CD4-positive, alpha-beta T cell treated with Interleukin-4 for 4 hours (primary cell): ENCODE measurements around the gene RAC3.

ENCODE experiments used
- DNase-seq: peaks from one replicate; pipeline ENCODE4 v3.0.0-alpha.2; 2020

RAC3 gene

DNA sequence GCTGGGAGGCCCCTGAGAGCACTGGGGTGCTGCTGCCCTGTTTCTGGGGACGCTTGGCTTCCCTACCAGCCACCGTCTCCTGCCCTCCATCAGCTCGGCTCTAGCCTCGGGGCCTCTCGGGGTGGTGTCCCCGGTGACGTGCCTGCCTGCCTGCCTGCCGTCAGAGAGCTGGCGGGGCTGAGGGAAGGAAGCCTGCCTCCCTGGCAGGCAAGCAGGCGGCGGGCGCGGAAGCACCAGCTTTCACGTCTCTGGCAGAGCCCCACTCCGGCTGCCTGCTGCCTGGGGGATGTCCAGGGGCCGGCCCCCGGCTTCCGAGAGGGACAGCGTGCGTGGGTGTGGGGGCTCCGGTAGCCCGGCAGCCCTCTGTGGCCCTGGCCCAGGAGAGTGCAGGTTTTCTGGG is 18.1 kb upstream of the RAC3 start:
- DNase-seq = no peak

DNA sequence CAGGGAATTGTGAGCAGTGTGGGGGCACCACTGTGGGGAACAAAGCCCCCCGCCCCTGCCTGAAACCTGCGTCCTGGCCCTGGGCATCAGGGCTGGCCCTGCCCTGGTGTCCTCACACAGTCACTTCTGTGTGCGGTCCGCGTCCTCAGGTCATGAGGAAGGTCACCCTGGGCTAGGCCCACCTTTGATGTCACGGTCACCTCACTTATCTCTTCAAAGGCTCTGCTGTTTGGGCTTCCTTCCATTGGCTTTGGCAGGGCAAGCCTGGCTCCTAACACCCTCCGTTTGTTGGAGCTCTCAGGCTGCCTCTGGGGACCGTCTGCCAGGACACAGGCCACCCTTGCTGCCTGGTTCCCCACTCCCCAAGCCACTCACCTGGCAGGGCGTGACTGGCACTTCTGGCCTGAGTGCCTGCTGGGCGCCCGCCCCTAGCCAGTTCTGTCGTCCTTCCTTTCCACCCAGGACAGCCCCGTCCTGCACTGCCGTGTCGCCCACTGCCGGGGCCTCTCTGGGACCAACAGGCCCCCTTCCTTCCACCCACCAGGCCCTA is 17.6 kb upstream of the RAC3 start:
- DNase-seq = no peak

DNA sequence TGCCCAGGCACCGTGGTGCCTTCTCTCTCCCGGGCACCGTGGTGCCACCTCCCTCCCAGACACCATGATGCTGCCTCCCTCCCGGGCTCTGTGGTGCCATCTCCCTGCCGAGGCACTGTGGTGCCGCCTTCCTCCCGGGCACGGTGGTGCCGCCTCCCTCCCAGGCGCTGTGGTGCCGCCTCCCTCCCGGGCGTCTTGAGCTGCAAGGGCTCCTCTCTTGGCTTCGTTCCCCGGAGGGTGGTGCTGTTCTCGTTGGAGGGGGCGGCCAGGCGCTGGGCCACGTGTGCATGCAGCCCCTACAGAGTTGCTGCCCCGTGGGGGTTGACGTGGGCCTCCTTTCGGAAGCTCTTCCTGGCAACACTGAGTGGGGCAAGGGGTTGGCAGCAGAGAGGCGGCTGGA is 17.0 kb upstream of the RAC3 start:
- DNase-seq = no peak

DNA sequence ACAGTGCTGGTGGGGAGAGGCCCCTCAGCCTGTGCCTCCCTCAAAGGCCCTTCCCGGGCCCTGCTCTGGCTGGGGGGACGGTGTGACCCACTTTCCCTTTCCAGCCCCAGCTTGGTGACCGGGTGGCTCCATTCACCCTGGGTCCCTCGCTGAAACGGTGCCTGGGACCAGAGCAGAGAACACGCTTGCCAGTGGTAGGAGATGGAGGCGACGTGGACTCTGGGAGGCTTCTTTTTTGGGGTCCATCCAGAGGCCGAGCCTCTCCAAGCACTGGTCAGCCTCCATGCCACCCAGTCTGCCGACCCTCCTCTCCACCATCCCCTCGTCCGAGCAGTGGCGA is 16.5 kb upstream of the RAC3 start:
- no peak for DNase-seq

DNA sequence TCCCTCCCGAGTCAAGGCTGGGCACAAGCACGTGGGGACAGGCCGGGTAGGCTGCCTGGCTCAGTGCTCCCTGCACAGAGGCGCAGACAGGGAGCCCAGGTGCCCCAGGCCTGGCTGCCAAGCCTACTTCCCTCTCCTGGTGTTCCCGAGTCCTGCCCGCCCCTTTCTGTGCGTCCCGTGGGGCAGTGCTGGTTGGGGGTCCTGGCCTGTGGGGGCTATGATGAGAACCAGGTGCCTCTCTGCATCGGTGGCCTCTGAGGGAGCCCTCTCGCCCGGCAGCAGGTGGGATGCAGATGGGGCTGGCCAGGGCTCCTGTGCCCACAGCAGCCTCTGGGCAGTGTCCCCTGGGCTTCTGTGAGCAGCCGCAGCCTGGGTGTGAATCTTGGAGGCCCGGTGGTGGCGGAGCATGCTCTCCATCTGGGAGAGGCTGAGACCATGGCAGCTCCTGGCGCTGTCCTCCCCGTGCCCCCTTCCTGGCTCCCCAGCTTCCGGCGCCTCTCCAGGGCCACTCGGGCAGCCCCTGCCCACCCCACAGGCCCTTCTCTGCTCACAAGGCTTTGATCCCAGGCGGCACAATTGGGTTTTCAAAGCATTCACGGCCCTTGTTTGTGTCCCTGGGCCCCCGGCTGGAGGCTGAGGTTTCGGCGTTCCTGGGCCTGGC is 16.0 kb upstream of the RAC3 start:
- no peak for DNase-seq

DNA sequence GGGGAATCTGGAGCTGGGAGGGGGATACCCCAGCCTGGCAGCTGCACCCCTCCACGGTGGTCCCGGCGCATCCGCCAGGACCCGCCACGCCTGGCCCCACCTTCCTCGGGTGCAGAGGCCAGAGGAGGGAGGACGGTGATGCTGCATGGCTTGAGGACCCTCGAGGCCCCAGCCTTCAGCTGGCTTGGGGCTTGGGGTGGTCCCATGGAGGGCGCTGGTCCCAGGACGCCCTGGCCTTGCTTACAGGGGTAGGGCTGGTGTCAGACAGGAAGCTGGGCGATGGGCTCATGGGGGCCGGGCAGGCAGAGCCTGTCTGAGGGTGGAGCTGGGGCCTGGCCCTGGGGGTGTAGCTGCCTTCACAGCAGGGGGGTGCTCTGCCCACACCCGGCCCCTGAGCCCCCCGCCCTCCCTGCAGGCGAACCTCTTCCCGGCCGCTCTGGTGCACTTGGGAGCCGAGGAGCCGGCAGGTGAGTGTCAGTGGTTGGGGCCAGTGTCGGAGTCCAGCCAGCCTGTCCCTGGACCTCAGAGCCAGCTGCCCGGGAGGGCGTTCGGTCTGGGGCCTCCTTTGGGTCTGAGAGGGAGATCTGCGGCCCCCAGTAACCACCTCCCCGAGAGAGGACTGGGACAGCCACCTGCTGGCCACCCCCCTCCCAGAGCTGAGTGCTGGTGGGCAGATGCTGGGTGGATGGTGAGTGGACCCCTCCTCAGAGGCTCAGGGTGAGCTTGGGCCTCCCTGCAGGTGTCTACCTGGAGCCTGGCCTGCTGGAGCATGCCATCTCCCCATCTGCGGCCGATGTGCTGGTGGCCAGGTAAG is 15.2 kb upstream of the RAC3 start:
- DNase-seq = no peak

DNA sequence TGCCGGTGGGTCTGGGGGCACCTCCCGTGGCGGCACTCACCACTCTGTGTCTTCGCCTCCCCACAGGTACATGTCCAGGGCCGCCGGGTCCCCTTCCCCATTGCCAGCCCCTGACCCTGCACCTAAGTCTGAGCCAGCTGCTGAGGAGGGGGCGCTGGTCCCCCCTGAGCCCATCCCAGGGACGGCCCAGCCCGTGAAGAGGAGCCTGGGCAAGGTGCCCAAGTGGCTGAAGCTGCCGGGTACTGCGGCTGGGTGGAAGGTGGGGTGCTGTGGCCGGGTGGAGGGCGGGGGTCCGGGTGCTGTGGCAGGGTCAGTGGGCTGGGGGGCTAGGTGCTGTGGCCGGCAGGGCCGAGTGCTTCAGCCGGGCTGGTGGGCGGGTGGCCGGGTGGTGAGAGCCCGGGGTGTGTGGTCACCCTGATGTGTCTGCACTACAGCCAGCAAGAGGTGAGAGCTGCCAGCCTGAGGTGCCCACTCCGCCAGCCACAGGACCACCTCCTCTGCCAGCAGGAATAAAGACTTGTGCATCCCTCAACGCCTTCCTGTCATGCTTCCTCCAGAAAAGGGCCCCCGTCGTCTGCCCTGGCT is 14.5 kb upstream of the RAC3 start:
- no peak for DNase-seq

DNA sequence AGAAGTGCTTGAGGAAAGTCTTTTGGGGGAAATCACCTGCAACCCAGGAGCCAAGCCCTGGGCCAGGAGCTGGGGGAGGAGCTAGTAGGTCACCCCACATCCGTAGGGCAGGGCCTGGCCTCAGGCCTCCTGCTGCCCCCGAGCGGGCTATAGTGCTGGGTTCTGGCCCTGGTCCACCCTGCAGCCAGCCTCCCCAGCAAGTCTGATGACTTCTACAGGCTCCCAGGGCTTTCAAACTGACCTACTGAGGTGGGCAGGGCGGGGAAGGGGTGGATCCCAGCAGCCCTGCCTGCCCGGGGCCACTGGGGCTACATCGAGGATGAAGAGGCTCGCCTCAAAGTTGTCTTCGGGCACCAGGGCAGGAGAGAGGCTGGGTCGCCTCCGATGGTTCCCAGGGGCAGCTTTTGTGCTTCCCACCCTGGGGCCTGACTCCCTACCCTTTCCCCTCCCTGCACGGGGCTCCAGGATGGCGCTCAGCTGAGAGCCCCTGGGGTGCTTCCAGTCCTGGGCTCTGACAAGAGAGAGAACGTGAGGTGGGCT is 13.8 kb upstream of the RAC3 start:
- DNase-seq = no peak

DNA sequence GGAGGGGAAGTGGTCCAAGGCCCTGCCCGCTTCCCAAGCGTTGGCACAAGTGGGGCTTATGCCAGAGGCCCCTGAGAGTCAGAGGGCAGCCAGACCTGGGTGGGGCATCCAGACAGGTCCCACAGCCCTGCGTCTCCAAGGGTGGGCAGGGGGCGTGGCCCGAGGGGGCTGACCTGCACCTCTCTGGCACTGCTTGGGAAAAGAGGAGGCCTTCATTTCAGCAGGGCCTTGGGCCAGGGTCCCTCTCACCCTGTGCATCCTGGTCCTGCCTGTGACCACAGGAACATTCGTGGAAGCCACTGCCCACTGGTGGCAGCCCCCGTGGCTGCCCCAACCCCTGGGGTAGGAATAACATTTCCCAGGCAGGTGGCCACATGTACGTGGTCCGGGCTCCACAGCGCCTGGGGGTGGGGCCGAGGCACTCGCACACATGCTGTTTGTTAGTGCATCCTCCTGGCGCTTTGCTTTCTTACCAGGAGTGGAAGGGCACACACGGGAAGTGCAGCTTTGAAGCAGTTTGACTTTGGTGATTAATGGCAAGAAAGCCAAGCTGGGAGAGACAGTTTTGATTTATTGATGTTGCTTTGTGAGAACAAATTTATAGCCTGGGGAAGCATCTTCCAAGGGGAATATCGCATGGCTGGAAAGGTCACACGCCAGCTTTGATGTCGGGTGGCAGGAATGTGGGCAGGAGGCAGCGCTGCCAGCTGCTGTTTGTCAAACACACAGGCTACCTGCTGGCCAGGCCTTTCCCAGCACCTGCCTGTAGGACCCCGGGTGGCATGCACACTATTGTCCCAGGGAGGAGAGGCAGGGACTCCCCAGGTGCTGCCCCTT is 13.1 kb upstream of the RAC3 start:
- DNase-seq = no peak

DNA sequence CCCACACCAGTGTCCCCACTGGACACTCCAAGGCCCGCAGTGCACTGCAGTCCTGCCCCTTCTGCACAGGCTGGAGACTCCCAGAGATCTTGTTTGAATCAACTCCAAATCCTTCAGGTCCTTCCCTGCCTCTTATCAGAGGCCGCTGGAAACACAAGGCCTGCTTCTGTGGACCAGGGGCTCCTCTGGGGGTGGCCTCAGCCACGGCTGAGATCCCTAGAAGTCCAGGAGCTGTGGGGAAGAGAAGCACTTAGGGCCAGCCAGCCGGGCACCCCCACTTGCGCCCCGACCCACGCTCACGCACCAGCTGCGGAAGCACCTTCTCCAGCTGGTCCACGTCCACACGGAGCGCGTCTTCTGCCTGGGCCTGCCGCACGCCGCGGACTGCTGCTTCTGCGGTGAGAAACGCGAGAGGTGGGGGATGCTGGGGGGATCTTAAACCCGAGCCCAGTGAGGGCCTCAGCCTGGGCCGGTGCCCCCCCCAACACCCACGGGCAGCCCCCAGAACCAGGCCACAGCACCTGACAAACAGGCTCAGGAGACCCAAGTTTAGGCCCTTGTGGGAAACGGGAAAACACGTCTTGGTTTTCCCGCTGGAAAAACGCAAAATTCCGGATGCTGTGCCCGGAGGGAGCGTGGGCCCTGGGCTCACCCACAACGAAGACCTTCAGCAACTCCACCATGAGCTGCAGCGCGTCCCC is 12.3 kb upstream of the RAC3 start:
- no peak for DNase-seq

DNA sequence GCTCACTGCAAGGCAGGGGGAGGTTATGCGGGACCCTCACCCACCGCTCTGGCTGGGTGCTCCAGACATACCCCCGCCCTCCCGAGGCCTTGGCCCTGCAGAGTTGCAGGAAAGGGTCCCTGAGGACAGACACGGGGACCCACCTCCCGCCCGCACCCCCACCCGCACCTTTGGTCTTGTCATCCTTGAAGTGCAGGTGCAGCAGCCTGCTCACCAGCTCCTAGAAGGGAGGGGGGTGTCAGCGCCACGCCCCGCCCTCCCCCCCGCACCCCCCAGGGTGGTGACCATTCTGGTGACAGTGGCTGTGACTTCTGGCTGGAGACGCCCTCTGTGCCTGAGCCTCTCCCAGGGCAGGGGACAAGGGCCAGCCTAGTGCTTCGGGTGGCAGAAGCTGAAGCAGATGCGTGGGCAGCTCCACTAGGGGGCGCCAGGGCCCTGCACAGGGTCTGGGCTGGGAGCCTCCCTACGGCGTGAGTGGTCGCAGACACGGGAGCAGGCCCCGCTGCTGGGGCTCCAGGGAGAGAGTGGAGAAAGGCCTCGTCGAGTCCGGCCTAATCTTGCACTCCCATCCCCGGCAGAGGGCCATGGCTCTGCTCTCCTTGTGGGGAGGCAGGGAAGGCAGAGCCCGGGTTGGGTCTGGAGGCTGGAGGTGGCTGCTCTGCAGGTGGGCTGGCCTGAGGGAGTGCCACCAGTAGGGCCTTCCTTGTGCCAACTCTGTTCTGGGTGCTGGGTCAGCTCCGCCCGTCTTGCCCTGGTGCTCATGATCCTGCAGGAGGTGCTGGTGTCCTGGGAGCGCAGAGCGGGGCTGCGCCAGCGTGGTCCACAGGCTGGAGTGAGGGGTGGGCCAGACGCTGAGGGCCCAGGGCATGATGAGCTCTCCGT is 11.5 kb upstream of the RAC3 start:
- peak; percentile 51 for DNase-seq

DNA sequence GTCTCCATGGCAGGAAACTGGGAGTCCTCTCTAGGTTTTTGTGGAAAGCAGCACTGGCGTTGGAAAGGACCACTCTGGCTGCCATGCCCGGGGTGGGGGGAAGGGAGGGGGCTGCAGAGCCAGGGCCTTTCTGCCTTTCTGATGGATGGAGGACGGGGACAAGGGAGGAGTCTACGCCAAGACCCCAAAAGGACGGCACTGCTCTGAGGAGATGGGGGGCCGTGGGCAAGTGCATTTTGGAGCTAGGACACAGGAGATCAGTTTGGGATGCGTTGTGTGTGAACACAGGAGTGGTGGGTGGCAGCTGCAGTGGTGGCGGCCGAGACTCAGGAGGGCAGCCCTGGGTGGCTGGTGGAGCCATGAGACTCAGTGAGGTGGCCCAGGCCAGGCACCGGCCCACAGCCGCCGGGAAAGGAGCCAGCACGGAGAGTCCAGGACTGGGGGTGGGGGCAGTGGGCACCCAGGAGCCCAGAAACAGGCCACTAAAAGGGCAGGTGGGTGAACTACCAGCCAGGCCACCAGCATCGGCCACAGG is 10.8 kb upstream of the RAC3 start:
- no peak for DNase-seq

DNA sequence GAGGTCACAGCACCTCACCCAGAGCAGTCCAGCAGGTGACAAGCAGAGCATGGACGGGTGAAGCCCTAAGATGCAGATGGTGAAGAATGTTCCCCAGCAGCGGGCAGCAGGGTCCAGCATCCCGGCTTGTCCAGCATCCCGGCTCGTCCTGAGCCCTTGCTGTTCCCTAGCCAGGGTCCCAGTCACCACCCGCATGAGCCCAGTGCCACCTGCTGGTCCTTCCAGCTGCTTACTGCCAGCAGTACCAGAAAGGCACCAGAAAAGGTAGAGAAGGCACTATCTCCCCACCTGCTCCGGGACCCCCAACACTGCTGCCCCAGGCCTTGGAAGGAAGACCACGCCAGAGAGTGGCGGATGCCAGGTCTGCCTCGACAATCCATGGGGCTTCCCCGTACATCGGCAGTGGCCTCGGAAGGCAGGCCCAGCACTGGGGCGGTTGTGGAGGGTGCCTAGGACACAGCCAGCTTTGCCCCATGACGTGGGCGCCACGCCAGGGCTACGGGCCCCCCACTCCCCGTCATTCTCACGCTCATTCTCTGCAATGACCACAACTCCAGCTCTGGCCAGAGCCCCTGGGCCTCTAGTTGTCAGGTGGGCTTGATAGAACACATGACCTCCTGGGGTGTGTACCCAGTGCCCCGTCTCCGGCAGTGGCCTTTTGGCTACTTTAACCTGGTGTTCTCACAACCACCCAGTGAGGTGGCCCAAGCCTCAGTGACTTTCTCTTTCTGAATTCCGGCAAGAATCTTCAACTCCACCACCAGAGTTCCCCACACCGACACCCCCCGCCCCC is 10.2 kb upstream of the RAC3 start:
- DNase-seq = peak; percentile 54

DNA sequence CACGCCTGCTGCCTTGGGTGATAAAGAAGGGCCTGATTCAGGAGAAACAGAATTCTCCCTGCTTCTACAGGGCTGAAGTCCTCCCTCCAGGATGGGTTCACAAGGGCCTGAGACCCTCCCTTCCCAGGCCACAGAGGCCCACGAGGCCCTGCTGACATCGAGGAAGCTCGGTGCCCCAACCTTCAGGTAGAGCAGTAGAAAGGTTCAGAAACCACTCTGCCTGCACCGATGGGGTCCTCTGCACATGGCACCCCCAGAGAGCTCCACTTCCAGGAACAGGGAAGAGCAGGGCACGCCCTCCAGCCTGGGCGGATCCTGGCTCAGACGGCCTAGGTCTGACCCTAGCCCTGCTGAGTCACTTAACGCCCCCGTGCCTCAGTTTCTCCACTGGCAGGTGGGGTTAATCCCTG is 9.6 kb upstream of the RAC3 start:
- DNase-seq = no peak

DNA sequence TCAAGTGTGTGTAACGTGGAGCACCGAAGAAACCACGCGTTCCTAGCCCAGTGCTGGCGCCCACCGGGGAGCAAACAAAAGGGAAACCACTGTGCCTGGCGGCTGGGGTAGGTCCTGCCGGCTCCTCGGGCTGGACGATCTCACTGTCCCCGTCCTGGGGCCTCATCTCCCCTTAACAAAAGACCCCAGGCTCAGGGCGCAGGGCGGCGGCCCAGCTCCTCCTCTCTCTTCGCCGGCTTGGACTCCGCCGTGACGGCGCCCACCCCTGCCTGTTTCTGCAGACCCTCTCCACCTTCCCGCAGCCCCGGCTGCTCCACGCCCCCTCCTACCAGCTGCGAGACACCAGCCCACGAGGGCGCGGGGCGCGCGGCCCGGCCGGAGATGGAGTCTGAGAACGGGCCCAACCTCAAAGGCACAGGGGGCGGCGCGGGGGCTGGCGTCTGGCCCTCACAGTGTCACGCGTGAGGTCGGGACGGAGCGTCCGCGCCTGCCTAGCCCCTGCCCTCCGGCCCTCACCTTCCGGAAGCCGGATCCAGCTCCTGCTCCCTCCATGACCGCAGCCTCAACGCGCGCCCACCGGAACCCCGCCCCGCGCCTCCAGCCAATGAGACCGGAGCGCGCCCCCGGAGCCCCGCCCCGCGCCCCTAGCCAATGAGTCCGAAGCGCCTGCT is 9.0 kb upstream of the RAC3 start, which contains the start of gene CENPX:
Gene CENPX, minus strand, starts transcription at position 569 of the 671 bp plus-strand sequence. Its CDS starts 17 bp downstream, at position 552.
- no peak for DNase-seq

DNA sequence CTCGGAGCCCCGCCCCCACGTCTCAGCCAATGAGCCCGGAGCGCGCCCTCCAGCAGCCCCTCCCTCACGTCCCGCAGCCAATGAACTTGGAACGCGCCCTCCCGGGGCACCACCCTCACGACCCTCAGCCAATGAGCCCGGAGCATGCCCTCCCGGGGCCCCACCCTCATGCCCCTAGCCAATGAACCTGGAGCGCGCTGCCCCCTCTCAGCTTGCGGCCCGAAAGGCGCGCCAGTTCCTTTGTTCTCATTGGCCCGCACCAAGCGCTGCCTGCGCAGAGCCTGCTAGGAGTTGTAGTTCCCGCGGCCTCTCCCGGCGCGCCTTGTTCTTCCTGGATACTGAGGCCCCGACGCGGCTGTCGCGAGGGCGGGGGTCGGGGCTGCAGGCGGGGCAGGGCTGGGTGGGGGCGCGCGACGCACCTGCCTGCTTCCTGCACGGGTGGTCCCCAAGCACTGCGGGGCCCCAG is 8.5 kb upstream of the RAC3 start, which contains the start of gene LRRC45:
Gene LRRC45, plus strand, starts transcription at position 325 of the 466 bp plus-strand sequence. CDS start 339 bp downstream, outside the sequence.
- peak; percentile 100 for DNase-seq

DNA sequence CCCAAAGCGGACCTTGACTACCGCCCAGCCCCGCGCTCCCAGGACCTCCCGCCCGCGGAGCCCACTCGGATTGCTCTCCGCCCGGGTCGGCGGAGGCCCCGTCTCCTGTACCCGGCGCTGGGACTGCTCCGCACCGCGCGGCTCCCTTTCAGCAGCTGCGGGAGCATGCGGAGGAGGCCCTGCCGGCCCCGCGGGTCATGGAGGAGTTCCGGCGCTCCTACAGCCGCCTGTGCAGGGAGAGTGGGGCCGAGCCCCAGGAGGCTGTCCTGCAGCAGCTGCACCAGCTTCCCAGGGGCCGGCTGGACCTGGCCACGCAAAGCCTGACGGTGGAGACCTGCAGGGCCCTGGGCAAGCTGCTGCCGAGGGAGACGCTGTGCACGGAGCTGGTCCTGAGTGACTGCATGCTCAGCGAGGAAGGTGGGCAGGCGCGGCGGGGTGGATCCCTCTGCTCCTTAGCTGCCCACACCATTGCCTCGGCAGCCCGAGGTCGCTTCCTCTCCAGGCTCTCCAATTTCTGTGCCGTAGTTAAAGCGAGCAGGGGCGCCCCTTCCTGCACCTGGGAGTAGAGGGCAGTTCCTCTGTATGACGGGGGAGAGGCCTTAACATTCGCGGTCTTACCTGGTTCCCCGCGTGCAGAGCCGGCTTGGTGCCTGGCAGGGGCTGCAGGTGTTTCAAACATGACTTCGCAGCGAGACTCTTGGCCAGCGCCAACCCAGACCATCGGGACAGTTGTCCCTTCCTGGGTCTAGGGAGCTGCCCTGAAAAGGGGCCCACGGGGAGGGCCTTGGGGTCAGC is 7.8 kb upstream of the RAC3 start:
- DNase-seq = no peak

DNA sequence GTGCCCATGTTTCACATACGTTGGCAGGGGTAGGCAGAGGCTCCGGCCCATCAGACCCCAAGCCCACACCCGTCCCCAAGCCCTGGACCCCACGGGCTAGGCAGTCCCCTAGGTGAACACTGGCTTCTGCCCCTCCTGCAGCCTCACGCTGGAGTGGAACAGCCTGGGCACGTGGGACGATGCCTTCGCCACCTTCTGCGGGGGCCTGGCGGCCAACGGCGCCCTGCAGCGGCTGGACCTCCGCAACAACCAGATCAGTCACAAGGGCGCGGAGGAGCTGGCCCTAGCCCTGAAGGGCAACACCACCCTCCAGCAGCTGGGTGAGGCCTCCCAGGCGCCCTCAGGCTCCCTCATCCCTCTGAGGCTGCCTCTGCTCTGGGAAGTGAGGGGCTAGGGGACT is 6.6 kb upstream of the RAC3 start:
- DNase-seq = no peak
